NCI-H526 (cell line): ENCODE measurements around the gene BRF1.
"Not testable (repeated sequence)": the region's sequence is repeated elsewhere in the genome, so short reads cannot be mapped to it uniquely, and the experiment has no call there.

ENCODE experiments used
- DNase-seq, 2 experiments: peaks; one replicate each; lab custom pipeline; 2025; lab: John Stamatoyannopoulos, UW

The BRF1 gene

DNA sequence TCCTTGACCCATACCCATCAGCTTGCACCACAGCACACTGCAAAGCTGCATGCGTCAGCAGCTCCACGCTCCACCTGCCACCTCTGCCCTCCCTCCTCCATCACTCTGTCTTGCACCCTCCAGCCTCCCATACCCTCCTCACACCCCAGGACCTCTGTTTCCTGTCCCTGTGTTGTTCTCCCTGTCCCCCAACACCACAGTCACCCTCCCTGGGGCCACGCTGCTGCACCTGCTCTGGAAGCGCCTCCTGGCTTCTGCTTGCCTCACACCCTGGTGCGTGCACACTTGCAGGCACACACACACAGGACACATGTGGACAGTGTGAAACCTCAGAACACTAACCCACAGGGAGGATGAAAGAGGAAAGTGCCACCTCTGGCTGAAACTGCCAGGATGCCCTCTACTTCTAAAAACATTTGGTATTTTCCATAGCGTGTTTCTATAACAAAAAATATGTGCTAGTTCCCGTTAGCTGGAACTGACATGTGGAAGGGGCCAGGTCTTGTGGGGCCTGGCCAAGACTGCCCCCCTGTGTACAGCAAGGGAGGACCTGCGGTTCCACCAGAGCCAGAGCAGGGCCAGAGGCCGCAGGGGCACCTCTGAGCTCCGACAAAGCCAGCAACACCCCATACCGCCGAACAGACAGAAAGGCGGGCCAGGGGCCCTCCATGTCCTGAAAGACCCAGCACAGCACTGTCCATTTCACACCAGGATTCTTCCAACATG lies 10.0 kb downstream of the BRF1 start:
- DNase-seq: no peak

GRCh38 chr14:105288936-105289335 lies 11.9 kb downstream of the BRF1 start:
- not testable (repeated sequence) for DNase-seq

DNA sequence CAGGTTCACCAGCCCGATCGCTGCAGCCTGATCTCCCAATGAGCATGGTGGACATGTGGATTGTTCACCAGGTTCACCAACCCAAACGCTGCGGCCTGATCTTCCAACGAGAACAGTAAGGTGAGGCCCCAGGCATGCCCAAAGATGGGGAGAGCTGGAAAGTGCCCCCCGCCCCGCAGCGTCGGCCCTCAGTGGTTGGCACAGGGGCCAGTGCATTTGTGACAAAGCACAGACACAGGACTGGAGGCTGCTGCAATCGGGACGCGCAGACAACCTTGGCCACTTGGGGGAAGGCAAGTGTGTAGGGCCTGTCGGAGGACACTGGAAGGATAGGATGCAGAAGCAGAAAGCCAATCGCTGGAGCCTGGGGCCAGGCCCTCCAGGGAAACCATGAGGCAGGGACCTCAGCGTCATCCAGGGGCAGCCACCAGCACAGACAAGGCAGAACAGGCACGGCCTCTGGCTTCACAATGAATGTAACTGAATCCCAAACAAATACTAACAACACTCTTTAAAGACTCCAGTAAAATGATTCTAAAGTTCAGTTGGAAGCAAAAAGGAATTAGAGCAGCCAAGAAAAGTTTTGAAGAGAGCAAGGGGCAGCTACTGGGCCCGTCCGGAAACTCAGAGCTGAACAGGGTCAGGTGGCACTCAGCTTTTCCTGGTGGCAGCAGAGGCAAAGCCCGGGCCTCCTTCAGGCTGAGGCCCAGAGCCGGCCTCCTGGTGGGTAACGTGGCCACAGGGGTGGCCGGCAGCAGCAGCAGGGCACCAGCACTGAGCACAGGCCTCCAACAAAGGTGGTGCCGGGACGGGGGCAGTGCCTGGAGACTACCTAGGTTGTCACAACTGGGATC lies 13.3 kb downstream of the BRF1 start:
- DNase-seq: no peak

GRCh38 chr14:105286759-105287144 lies 14.0 kb downstream of the BRF1 start:
- no peak for DNase-seq

DNA sequence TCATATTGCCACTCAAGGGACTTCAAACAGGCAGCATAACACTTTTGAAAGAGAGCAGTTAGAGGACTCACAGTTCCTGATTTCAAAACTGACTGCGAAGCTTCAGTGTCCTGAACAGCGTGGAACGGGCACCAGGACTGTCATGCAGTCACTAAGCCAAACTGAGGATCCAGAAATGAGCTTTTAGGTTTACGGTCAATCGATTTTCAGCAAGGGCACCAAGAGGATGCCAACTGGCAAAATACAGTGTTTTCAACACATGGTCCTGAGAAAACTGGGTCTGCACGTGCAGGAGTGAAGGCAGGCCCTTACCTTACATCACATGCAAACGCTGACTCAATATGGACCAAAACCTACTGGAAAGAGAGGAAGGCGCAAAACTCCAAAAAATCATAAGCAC lies 15.6 kb downstream of the BRF1 start:
- no peak for DNase-seq

- no peak for DNase-seq
Measured at GRCh38 chr14:105283899-105284298, 16.9 kb downstream of the BRF1 start.

GRCh38 chr14:105283028-105283427 lies 17.8 kb downstream of the BRF1 start:
- DNase-seq: no peak

- DNase-seq: no peak
Measured at GRCh38 chr14:105282098-105282725, 18.6 kb downstream of the BRF1 start.

GRCh38 chr14:105281371-105282097 lies 19.3 kb downstream of the BRF1 start:
- DNase-seq: peak; percentile 29 to 73

GRCh38 chr14:105280525-105280924 lies 20.3 kb downstream of the BRF1 start:
- DNase-seq: no peak

GRCh38 chr14:105279642-105280361 lies 21.0 kb downstream of the BRF1 start:
- DNase-seq: no peak

GRCh38 chr14:105277448-105277847 lies 23.4 kb downstream of the BRF1 start:
- not testable (repeated sequence) for DNase-seq

GRCh38 chr14:105275267-105275946 lies 25.4 kb downstream of the BRF1 start:
- no peak for DNase-seq

GRCh38 chr14:105274637-105275036 lies 26.2 kb downstream of the BRF1 start:
- DNase-seq: no peak

DNA sequence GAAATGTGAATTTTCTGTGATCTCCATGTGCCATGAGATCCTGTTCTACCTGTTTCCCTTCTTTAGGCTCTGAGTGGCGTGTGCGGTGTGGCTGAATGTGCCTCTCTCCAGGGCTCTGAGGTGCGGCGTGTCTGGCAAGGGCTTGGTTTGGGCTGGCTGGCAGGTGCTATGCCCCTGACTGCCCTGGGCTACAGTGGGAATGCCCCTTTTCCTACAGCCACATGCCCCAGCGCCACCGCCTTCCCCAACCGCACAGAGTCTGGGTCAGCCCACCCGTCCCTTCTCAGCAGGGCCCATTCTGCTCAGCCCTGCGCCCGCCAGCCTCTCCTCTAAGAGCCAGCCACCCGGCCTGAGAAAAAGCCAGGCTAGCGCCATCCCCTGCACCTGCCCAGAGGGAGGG lies 27.7 kb downstream of the BRF1 start:
- DNase-seq: peak; percentile 49 to 61

DNA sequence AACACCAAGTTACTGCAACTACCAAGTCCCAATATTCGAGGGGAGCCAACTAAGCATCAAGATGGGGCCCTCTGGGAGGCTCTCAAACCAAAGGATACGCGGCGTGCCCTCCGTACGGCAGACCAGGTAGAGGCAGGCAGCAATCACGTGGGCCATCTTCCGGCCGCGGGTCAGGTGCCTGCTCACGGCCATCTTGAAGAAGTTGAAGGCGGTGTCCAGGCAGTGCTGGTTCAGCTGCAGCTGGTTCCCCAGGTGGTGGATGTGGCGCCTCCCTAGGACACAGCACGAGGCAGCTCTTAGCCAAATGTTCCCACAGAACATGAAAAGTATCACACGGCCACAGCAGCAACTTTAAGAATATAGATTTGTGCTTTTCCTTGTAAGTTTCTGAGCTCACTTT lies 28.2 kb downstream of the BRF1 start:
- peak; percentile 49 to 59 for DNase-seq

GRCh38 chr14:105271224-105271890 lies 29.4 kb downstream of the BRF1 start:
- DNase-seq: no peak

DNA sequence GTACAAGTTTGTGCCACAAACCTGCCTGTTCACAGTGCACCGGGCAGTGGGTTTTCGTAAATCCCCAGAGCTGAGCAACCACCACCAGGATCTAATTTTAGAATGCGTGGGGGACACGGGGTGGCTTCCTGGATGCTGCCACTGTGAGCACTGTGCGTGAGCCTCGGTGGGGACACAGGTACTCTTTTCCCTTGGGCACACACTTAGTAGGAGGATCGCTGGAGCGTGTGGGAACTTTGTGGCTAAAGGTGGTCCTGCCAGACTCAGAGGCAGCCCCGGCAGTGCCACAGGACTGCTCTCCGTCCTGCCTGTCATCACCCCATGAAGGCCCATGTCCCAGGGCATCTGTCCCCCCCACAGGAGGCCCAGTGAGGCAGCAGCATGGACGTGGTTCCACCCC lies 31.4 kb downstream of the BRF1 start:
- DNase-seq: no peak

- DNase-seq: no peak
Measured at GRCh38 chr14:105268736-105269354, 32.0 kb downstream of the BRF1 start.
